Muscle of arm (tissue), 12 donors: ENCODE data around the gene ELMOD3. TPM values are rescaled to one million over a fixed set of nuclear protein-coding genes. Genes with fewer than 3 reads are reported as not detected.
"Not testable (repeated sequence)": the region's sequence is repeated elsewhere in the genome, so short reads cannot be mapped to it uniquely, and the experiment has no call there.

Experiments
- DNase-seq: peaks from one replicate; pipeline ENCODE4 v3.0.0-alpha.2; 2013
- polyA plus RNA-seq, 12 donors: library from polyadenylated mRNA; unstranded; fragments of 120-200 nt; gene quantifications; one replicate each; pipeline ENCODE4 v1.2.1, GENCODE V29; 2013; ENCODE audit not compliant: insufficient read length in 12 of 12

The ELMOD3 gene
- polyA plus RNA-seq, 12 donors, result 11.1 to 27.4 (median 14.9) TPM; not detected in 1

DNA sequence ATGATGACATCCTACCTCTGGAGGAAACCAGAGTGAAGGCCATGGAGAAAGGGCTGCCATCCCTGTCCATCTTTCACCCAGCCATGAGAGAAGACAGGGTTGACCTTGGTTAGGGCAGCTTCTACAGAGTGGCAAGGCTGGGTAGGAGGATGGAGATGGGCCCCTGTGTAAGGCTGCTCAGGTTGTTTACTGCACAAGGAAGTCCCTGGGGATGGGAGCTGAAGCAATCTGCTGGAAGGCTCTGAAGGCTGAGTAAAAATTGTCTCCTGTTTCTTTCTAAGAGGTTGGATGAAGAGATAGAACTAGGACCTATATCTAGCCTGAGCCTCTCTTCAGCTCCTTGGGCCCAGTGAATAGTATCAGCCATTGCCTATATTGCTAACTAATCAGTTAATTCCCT, 14.4 kb downstream of the ELMOD3 start:
- no peak for DNase-seq

- no peak for DNase-seq
These were observed 14.9 kb downstream of the ELMOD3 start for GRCh38 chr2:85369500-85369899.

- no peak for DNase-seq
These were observed 16.5 kb downstream of the ELMOD3 start for GRCh38 chr2:85371045-85371444.

GRCh38 chr2:85376291-85377065, 21.9 kb downstream of the ELMOD3 start:
- no peak for DNase-seq

DNA sequence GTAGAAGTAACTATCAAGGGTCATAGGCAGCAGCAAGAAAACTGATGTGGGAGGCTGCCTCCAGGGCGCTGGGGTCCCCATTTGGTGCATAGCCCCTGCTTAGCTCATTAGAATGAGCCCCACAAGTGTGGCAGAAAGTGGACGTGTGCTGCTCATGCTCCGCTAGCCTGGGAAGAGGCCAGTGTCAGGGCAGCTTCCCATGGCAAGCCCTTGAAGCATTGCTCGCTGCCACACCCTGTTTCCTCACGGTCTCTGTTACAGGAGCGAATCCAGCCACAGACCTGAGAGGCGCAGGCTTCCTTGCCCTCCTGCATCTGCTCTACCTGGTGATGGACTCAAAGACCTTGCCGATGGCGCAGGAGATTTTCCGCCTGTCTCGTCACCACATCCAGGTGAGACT, 22.5 kb downstream of the ELMOD3 start:
- DNase-seq, result no peak

GRCh38 chr2:85378257-85378656, 23.7 kb downstream of the ELMOD3 start:
- no peak for DNase-seq

GRCh38 chr2:85380048-85380447, 25.5 kb downstream of the ELMOD3 start:
- DNase-seq, result no peak

GRCh38 chr2:85383151-85383550, 28.6 kb downstream of the ELMOD3 start:
- DNase-seq, result not testable (repeated sequence)

GRCh38 chr2:85383850-85384249, 29.3 kb downstream of the ELMOD3 start:
- DNase-seq, result no peak

- no peak for DNase-seq
These were observed 31.2 kb downstream of the ELMOD3 start for GRCh38 chr2:85385746-85386145.

- DNase-seq, result no peak
These were observed 33.2 kb downstream of the ELMOD3 start for GRCh38 chr2:85387754-85388153.

DNA sequence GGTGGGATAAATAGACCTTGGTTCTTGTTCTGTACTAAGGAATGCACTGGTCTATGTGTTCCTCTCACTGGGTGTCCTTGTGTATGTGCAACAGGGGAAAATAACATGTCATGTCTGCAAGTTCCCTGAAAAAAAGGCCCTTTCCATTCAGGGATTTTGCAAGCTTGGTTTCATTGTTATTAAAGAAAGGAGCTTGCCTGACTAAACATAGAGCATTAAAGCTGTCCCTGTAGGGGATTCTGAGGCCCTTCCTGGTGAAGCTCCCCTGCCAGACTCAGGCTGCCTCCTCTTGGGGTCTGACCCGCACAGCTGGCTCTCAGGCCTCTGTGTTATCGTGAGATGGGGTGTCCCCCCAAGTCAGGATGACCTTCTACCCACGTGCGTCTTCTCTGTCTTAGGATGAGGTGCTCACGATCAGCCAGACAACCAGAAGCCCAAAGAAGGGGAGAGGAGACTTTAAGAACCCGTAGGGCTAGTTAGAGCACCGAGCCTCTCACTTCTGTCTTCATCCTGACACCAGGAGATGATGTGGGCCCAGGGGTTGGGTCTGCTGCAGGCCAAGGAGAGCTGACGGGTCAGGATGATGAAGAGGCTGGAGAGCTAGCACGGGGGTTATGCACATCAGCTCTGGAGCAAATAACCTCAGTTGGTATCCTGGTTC, 34.4 kb downstream of the ELMOD3 start:
- no peak for DNase-seq

GRCh38 chr2:85390941-85391669, 36.5 kb downstream of the ELMOD3 start:
- DNase-seq, result no peak

DNA sequence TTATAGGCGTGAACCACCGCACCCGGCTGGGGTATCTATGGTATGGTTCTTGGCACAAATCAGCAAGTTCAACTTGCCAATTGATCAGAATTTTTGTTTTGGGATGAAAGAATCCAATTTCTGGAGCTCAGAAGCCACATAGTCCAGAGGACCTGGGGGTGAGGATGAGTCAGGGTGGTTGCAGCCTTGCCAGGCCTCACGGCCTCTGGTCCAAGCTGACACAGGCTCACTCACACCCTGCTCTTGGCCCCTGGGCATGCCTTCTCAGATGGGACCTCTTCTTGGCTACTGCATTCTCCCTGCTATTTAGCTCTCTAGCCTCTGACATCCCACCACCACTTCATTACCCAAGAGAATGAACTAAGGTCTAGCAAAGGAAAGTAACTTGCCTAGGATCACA, 39.3 kb downstream of the ELMOD3 start:
- DNase-seq, result no peak

- no peak for DNase-seq
These were observed 39.7 kb downstream of the ELMOD3 start for GRCh38 chr2:85394261-85394681.

DNA sequence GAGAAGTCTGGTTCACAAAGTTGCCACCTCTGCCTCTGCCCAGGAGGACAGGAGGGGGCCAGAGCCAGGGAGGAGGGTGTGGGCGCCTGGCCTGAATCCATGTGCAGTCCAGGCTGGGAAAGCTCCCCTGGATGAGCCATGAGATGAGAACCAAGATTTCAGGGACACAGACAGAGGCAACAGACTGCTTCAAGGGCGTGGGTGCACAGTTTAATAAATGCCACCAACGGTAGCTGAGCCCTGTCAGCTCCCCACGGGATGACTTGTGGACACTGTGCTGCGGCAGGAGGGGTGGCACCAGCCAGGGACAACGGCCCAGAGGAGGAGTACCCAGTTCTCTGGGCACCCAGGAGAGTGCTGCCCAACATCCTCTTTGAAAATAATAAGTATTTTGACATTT, 40.4 kb downstream of the ELMOD3 start:
- no peak for DNase-seq

DNA sequence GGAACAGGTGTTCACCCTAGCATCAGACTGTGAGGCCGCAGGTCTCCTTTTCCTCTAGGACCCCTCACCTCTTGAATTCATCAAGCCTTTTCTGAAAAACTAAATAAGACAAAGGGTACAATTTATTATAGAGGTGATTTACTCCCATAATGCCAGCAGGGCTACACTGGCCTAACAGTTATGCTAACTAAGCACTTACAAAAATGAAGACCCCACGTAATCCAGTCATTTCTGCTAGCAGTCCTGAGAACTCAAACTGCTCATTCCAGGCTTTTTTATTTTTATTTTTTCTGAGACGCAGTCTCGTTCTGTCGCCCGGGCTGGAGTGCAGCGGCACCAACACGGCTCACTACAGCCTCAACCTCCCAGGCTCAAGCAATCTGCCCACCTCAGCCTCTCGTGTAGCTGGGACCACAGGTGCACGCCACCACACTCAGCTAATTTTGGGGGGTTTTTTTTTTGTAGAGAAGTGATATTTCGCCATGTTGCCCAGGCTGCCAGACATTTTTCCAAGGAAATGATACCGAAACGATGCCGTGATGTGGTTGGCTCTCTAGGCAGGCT, 41.4 kb downstream of the ELMOD3 start:
- no peak for DNase-seq

DNA sequence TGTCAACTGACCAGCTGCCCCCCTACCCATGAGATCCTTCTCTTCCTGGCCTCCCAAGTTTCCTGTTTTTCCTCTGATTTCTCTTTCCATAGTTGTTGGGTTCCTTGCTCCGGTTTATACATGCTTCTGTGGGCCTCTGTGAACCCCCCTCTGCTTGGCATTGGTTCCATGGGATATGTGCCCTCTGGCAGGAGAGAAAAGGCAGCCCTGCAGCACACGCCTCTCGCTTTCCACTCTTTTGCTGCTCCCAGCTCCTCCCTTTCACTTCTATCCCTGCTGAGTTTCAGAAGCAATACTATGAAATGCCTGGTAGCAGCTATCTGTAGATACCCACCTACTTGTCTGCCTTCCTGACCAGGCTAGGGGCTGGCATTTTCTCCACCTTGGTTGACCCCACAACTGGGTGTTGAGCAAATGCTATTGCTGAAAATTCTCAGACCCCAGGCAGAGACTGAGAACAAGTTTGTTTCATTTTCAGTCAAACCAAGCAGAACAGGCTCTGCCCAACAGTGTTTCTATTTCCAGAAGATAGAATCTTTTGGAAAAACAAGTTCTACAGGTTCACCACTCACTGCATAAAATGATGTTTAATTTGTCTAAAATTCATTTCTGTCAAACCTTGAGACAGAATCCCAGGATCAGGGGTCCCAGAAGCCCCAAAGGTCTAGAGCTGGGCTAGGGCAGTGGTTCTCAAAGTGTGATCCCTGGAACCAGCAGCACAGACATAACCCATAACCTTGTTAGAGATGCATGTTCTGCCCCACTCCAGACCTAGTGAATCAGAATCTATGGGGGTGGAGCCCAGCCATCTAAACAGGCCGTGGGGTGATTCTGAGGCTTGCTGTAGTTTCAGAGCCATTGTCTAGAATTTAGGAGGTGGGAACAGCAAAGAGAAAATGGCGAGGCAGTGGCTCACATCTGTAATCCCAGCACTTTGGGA, 42.2 kb downstream of the ELMOD3 start:
- DNase-seq, result no peak

- DNase-seq, result no peak
These were observed 43.4 kb downstream of the ELMOD3 start for GRCh38 chr2:85397925-85398331.

GRCh38 chr2:85398426-85399182, 44.0 kb downstream of the ELMOD3 start:
- DNase-seq, result no peak

- DNase-seq, result no peak
These were observed 44.5 kb downstream of the ELMOD3 start for GRCh38 chr2:85399183-85399455.
